Hepatocyte (in vitro differentiated cells): Measurements from ENCODE around the gene TFAP2A. TPM values are rescaled to one million over a fixed set of nuclear protein-coding genes. Genes with fewer than 3 reads are reported as not detected.

Experiments
- DNase-seq: peaks from one replicate; pipeline ENCODE4 v3.0.0-alpha.2; 2016; ENCODE audit warnings: low spot score
- H2AFZ ChIP-seq: fragments of 200-600 bp; sonication (generic); 2 replicates; pipeline ENCODE4 v1.6.0; 2016; ENCODE audit warnings: antibody characterized with exemption, mild to moderate bottlenecking
- H3K27ac ChIP-seq: fragments of 200-600 bp; sonication (generic); 2 replicates; pipeline ENCODE4 v1.5.1; 2016; ENCODE audit warnings: mild to moderate bottlenecking
- H3K27me3 ChIP-seq: fragments of 200-600 bp; sonication (generic); 2 replicates; pipeline ENCODE4 v1.6.1; 2016
- H3K36me3 ChIP-seq: fragments of 200-600 bp; sonication (generic); replicated peaks from 2 replicates; pipeline ENCODE4 v1.5.1; 2016; ENCODE audit warnings: low read depth; ENCODE audit not compliant: insufficient read depth
- H3K4me1 ChIP-seq: fragments of 200-600 bp; sonication (generic); 2 replicates; pipeline ENCODE4 v1.5.1; 2016; ENCODE audit warnings: mild to moderate bottlenecking, moderate library complexity; ENCODE audit not compliant: insufficient read depth
- H3K4me2 ChIP-seq: fragments of 200-600 bp; sonication (generic); 2 replicates; pipeline ENCODE4 v1.6.0; 2016
- H3K4me3 ChIP-seq: fragments of 200-600 bp; sonication (generic); 2 replicates; pipeline ENCODE4 v1.5.1; 2016; ENCODE audit warnings: mild to moderate bottlenecking
- H3K79me2 ChIP-seq: fragments of 200-600 bp; sonication (generic); 2 replicates; pipeline ENCODE4 v1.6.0; 2017; ENCODE audit warnings: mild to moderate bottlenecking
- H3K9me2 ChIP-seq: fragments of 200-600 bp; sonication (generic); replicated peaks from 2 replicates; pipeline ENCODE4 v1.6.0; 2017; ENCODE audit warnings: mild to moderate bottlenecking; ENCODE audit not compliant: insufficient read depth
- H3K9me3 ChIP-seq: fragments of 200-600 bp; sonication (generic); 2 replicates; pipeline ENCODE4 v1.5.1; 2016; ENCODE audit warnings: low read depth, mild to moderate bottlenecking
- H4K20me1 ChIP-seq: fragments of 200-600 bp; sonication (generic); 2 replicates; pipeline ENCODE4 v1.6.0; 2016; ENCODE audit warnings: mild to moderate bottlenecking; ENCODE audit not compliant: insufficient read depth, poor library complexity, severe bottlenecking
- CTCF ChIP-seq: fragments of 200-600 bp; sonication (generic); IDR thresholded peaks from 2 replicates; pipeline ENCODE4 v1.5.1; 2016; ENCODE audit warnings: antibody characterized with exemption, mild to moderate bottlenecking; ENCODE audit not compliant: poor library complexity
- EZH2 ChIP-seq: fragments of 200-600 bp; sonication (generic); IDR thresholded peaks from 2 replicates; pipeline ENCODE4 v1.6.1; 2016; ENCODE audit warnings: antibody characterized with exemption, mild to moderate bottlenecking, borderline replicate concordance
- EZH2phosphoT487 ChIP-seq: fragments of 200-600 bp; sonication (generic); IDR thresholded peaks from one replicate; pipeline ENCODE4 v1.6.1; 2018; ENCODE audit warnings: antibody characterized with exemption, mild to moderate bottlenecking, low read depth, moderate library complexity; ENCODE audit not compliant: unreplicated experiment, severe bottlenecking
- WGBS: methylation state at CpG from one replicate; pipeline ENCODE4 v1.1.6; 2016; ENCODE audit warnings: low lambda C conversion rate; ENCODE audit errors: missing lambda C conversion rate; 5-methylcytosine and 5-hydroxymethylcytosine counted together
- polyA plus RNA-seq: library from polyadenylated mRNA; unstranded; fragments of >200 nt; fragmentation: Nextera tagmentation; extraction: Ambion mirVana; gene quantifications from 2 replicates; pipeline ENCODE4 v1.2.1, GENCODE V29; 2016
- total RNA-seq: library from RNA; depleted of rRNA; stranded (reverse); fragments of >200 nt; gene quantifications from 2 replicates; pipeline ENCODE4 v1.2.3, GENCODE V29; 2014

The TFAP2A gene
- total and polyA plus RNA-seq, 2 experiments from 2014 or later: 6.2 to 14.9 TPM

DNA sequence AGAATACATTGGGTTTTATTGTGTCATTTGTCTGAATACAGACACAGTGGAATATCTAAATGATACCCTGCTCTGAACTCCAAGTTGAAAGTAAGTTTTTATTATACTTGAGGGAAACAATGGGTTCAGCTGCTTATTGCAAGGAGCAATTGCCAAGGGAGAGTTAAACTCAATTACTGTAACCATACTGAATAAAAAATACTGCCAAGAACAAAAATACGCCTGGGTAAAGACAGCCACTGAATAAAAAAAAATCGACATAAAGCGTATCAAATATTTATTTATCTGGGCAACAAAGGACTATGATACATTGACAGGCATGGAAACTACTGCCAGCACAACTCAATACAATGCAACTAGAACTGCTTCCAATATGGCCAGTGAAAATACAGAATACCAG, 18.1 kb downstream of the TFAP2A start:
- Histone ChIP-seq H3K36me3 (no peaks in the 10 kb centered on the region), H4K20me1 (no peaks in the 10 kb centered on the region), H2AFZ (no peak overlapping the region), H3K9me2 (no peaks in the 10 kb centered on the region), H3K4me1 (peaks cover 7% of the 10 kb centered on the region), H3K4me2 (no peak overlapping the region), H3K4me3 (no peak overlapping the region), H3K27me3 (peaks cover 85% of the 10 kb centered on the region), H3K79me2 (peaks cover 3% of the 10 kb centered on the region), H3K9me3 (no peaks in the 10 kb centered on the region), H3K27ac (no peak overlapping the region)
- 54% methylated on average over 3 of the region's 3 CpGs for WGBS
- DNase-seq: no peak
- TF ChIP-seq CTCF (no peak), EZH2phosphoT487 (no peak), EZH2 (no peak)

- no peak for DNase-seq
- Histone ChIP-seq H3K4me3 (no peak overlapping the region), H3K27me3 (peaks cover 88% of the 10 kb centered on the region), H3K9me2 (no peaks in the 10 kb centered on the region), H2AFZ (no peak overlapping the region), H3K9me3 (no peaks in the 10 kb centered on the region), H3K36me3 (no peaks in the 10 kb centered on the region), H4K20me1 (no peaks in the 10 kb centered on the region), H3K4me2 (peak overlapping the region; percentile 54), H3K27ac (peak overlapping the region; percentile 15), H3K79me2 (no peaks in the 10 kb centered on the region), H3K4me1 (peaks cover 3% of the 10 kb centered on the region)
- TF ChIP-seq EZH2: no peak
- TF ChIP-seq EZH2phosphoT487: no peak
- no peak for TF ChIP-seq CTCF
- WGBS: 21% methylated on average over 14 of the region's 14 CpGs
Observed at GRCh38 chr6:10395704-10396546, 18.9 kb downstream of the TFAP2A start.

DNA sequence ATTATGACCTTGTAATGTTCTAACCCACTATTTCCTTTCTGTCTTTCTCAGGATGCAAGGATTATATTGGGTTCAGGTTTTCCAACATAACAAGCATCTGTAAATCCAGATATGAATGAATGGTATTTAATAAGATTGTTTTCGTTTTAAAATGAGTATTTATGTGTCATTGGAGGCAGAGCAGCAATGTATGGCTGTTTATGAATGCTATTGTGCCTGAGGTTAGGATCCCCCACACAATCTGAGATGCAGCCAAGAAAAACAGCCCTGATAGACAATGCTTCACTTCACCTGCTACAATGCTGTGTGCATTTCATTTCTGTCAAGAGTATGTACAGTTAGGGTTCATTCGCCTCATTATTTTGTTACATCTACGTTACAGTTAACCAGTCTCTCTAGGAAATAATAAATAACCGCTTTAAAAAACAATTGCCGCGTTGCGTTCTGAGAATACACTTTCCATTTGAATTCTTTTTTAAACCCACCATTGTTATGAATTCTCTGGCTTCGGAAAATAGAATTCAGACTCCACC, 19.6 kb downstream of the TFAP2A start:
- Histone ChIP-seq H4K20me1 (no peaks in the 10 kb centered on the region), H3K4me1 (peaks cover 5% of the 10 kb centered on the region), H3K9me3 (no peaks in the 10 kb centered on the region), H3K9me2 (no peaks in the 10 kb centered on the region), H3K36me3 (no peaks in the 10 kb centered on the region), H3K27me3 (peaks cover 90% of the 10 kb centered on the region), H3K4me2 (peak overlapping the region; percentile 54), H2AFZ (no peak overlapping the region), H3K79me2 (no peaks in the 10 kb centered on the region), H3K27ac (peak overlapping the region; percentile 15), H3K4me3 (no peak overlapping the region)
- 17% methylated on average over 8 of the region's 8 CpGs for WGBS
- DNase-seq: no peak
- TF ChIP-seq EZH2phosphoT487 (no peak), EZH2 (no peak), CTCF (no peak)
